Measurements from ENCODE around the gene C1orf226. TPM values are rescaled to one million over a fixed set of nuclear protein-coding genes. Genes with fewer than 3 reads are reported as not detected.

Gene C1orf226
- total and polyA plus RNA-seq, 10 of the 15 experiments (the other 5 are each of a cell fraction or from before 2014, with no cell fraction given), result not detected

DNA sequence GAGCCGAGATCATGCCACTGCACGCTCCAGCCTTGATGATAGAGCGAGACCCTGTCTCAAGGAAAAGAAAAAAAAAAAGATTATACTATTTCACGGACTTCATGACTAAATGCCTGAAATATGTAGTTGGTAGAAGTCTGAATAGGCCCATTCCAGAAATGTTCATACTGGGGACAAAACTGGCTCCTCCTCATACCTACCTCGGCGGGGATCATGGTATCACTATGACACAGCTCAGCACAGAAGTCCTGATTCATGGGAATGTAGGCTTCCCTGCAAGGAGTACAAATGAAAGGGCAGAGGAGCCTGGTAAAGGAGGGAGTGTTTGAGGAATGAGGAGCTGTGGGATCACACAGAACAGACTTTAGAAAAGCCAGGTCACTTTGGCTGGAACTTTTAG, 9.9 kb upstream of the C1orf226 start:
- Histone ChIP-seq H3K4me3 (no peak overlapping the region), H4K20me1 (ENCODE audit: control insufficient read depth, insufficient read depth) (no peaks in the 10 kb centered on the region; the same call in 1 of the 2 replicates), H2AFZ (ENCODE audit: control insufficient read depth, low read depth, low read length) (no peak overlapping the region), H3K9me3 (replicated peaks; ENCODE audit: control insufficient read depth, insufficient read depth, low read length) (no peaks in the 10 kb centered on the region), H3K27me3 (replicated peaks in 1 of 2; ENCODE audit: control insufficient read depth in 2 of 2, insufficient read depth in 2 of 2, low read length in 1 of 2) (no peaks in the 10 kb centered on the region), H3K4me2 (ENCODE audit: control insufficient read depth, insufficient read depth) (no peak overlapping the region), H3K27ac (ENCODE audit: control insufficient read depth, insufficient read depth) (no peak overlapping the region), H3K9ac (ENCODE audit: control insufficient read depth, insufficient read depth, low read length) (no peak overlapping the region), H3K4me1 (ENCODE audit: control insufficient read depth, insufficient read depth, low read length) (no peaks in the 10 kb centered on the region), H3K36me3 (ENCODE audit: control insufficient read depth in 2 of 2, insufficient read depth in 2 of 2, low read length in 1 of 2) (no peaks in the 10 kb centered on the region), H3K79me2 (ENCODE audit: control insufficient read depth, insufficient read depth, low read length) (no peaks in the 10 kb centered on the region)
- intact Hi-C loops (cut with micrococcal nuclease; ENCODE audit: unreplicated experiment), result no loop called here
- BruUV-seq (replicated peaks), result no TSS peak
- ChIA-PET SMC1A (ENCODE audit: uncharacterized antibody, unreplicated experiment) (interaction anchor here (1.1 to 2.2 kb wide), 5 partner anchors 8 to 17 kb away, joined by 3 to 6 read pairs (median 6); no protein-coding TSS in a partner anchor), RAD21 (ENCODE audit: unreplicated experiment) (interaction anchor here (0.8 to 1.2 kb wide), 3 partner anchors 9 to 20 kb away, joined by 3 to 4 read pairs (median 3); no protein-coding TSS in a partner anchor), POLR2A (interaction anchor here (0.6 kb wide), 1 partner anchor 111 kb away, joined by 5 read pairs; no protein-coding TSS in a partner anchor), CTCF (interaction anchor here (1.0 to 3.0 kb wide), 4 partner anchors 9 to 18 kb away, joined by 3 to 15 read pairs (median 6); no protein-coding TSS in a partner anchor)
- ATAC-seq, result no peak
- DNase-seq (ENCODE audit: low read depth, low spot score), result no peak
- TF ChIP-seq ZNF24 (IDR thresholded peaks at IDR 0.05) (no peak), SMARCA5 (IDR thresholded peaks at IDR 0.05) (no peak), BACH1 (IDR thresholded peaks at IDR 0.05; ENCODE audit: borderline replicate concordance) (no peak), PAX8 (IDR thresholded peaks at IDR 0.05) (no peak), CHD4 (IDR thresholded peaks at IDR 0.05) (no peak), NFYB (IDR thresholded peaks at IDR 0.05; ENCODE audit: insufficient read depth, low read depth, low read length) (no peak), ATF7 (IDR thresholded peaks at IDR 0.05; ENCODE audit: low read depth) (no peak), CBX3 (IDR thresholded peaks at IDR 0.05; ENCODE audit: borderline replicate concordance, low read depth) (no peak), TCF3 (IDR thresholded peaks at IDR 0.05; ENCODE audit: borderline replicate concordance, insufficient read depth, low read depth, low read length) (no peak), MEF2A (IDR thresholded peaks at IDR 0.05; ENCODE audit: insufficient read depth, low read depth, low read length) (no peak), CHD1 (IDR thresholded peaks at IDR 0.05; ENCODE audit: low read depth, low read length) (no peak), NRF1 (conservative IDR thresholded peaks at IDR 0.05; ENCODE audit: low read depth, low read length) (no peak), SP1 (IDR thresholded peaks at IDR 0.05; ENCODE audit: low read depth, low read length) (no peak), TCF12 (IDR thresholded peaks at IDR 0.05; ENCODE audit: low read depth, low read length) (no peak), FOS (IDR thresholded peaks at IDR 0.05; ENCODE audit: borderline replicate concordance, extremely low read depth, insufficient read length) (no peak), SREBF1 (IDR thresholded peaks at IDR 0.05; ENCODE audit: low read length) (no peak), SPI1 (IDR thresholded peaks at IDR 0.05; ENCODE audit: borderline replicate concordance, insufficient read depth, low read depth, low read length) (no peak), HCFC1 (IDR thresholded peaks at IDR 0.05; ENCODE audit: low read length) (no peak)
- TF ChIP-seq, protein P1, sequence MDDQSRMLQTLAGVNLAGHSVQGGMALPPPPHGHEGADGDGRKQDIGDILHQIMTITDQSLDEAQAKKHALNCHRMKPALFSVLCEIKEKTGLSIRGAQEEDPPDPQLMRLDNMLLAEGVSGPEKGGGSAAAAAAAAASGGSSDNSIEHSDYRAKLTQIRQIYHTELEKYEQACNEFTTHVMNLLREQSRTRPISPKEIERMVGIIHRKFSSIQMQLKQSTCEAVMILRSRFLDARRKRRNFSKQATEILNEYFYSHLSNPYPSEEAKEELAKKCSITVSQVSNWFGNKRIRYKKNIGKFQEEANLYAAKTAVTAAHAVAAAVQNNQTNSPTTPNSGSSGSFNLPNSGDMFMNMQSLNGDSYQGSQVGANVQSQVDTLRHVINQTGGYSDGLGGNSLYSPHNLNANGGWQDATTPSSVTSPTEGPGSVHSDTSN (IDR thresholded peaks at IDR 0.05; ENCODE audit: insufficient replicate concordance, low read depth, low read length), result no peak
- TF ChIP-seq, protein P2, sequence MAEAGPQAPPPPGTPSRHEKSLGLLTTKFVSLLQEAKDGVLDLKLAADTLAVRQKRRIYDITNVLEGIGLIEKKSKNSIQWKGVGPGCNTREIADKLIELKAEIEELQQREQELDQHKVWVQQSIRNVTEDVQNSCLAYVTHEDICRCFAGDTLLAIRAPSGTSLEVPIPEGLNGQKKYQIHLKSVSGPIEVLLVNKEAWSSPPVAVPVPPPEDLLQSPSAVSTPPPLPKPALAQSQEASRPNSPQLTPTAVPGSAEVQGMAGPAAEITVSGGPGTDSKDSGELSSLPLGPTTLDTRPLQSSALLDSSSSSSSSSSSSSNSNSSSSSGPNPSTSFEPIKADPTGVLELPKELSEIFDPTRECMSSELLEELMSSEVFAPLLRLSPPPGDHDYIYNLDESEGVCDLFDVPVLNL (IDR thresholded peaks at IDR 0.05; ENCODE audit: low read depth, low read length), result no peak
- in situ Hi-C loops (cut with MboI), result no loop called here
- 45% methylated on average over 6 of the region's 6 CpGs for WGBS (ENCODE audit: insufficient coverage, insufficient replicate concordance, low lambda C conversion rate, missing lambda C conversion rate)
- no peak for FAIRE-seq
